ENCODE data around the gene NDOR1. TPM values are rescaled to one million over a fixed set of nuclear protein-coding genes. Genes with fewer than 3 reads are reported as not detected.
A peak's percentile ranks its signal among the peaks of the same experiment; 100 is the strongest.

Gene NDOR1
- polyA plus RNA-seq, 2 of the 4 experiments (the other 2 are of a cell fraction): 5.6 to 19.5 TPM

- ChIA-PET POLR2A (interaction anchor here (0.6 to 1.8 kb wide), 3 partner anchors 13 to 106 kb away, joined by 3 to 5 read pairs (median 4); no protein-coding TSS in a partner anchor), CTCF (interaction anchor here (0.6 to 13.1 kb wide), 67 partner anchors 8 to 431 kb away, joined by 3 to 236 read pairs (median 5); partner anchors contain the start of genes ANAPC2, CYSRT1, DPP7 and FUT7)
- H3K9me3 ChIP-seq: no peaks in the 10 kb centered on the region
- TF ChIP-seq MAZ (IDR thresholded peaks at IDR 0.05; ENCODE audit: borderline replicate concordance, low read depth, low read length) (peak; percentile 70; the same call in 1 of the 2 replicates), JUNB (IDR thresholded peaks at IDR 0.05) (no peak), ESRRA (IDR thresholded peaks at IDR 0.05; ENCODE audit: borderline replicate concordance, low read length) (no peak), SMC3 (IDR thresholded peaks at IDR 0.05) (peak; percentile 84), FOXS1 (CRISPR knock-in tag; IDR thresholded peaks at IDR 0.05) (no peak), BCL3 (IDR thresholded peaks at IDR 0.05) (no peak), RFX5 (IDR thresholded peaks at IDR 0.05) (no peak), MAFK (IDR thresholded peaks at IDR 0.05; ENCODE audit: partially characterized antibody) (no peak), BHLHE40 (IDR thresholded peaks at IDR 0.05; ENCODE audit: low read depth, low read length) (no peak), NFE2L2 (conservative IDR thresholded peaks at IDR 0.05; ENCODE audit: low read length) (no peak), ZFP36 (IDR thresholded peaks at IDR 0.05; ENCODE audit: borderline replicate concordance, partially characterized antibody) (no peak), ZSCAN20 (CRISPR knock-in tag; IDR thresholded peaks at IDR 0.05) (no peak), HMGXB4 (CRISPR knock-in tag; IDR thresholded peaks at IDR 0.05; ENCODE audit: borderline replicate concordance) (0 out of 2 replicates have a peak, but pooled peaks have one; percentile 18), RAD21 (conservative IDR thresholded peaks at IDR 0.05 in 1 of 2, IDR thresholded peaks at IDR 0.05 in 1 of 2) (peak; percentile 76 to 84), HOXB13 (CRISPR knock-in tag; IDR thresholded peaks at IDR 0.05; ENCODE audit: low read depth) (no peak), CHD2 (IDR thresholded peaks at IDR 0.05; ENCODE audit: low read length, partially characterized antibody) (no peak), NR3C1 (IDR thresholded peaks at IDR 0.05) (no peak), HOXA7 (CRISPR knock-in tag; IDR thresholded peaks at IDR 0.05) (no peak), ELK1 (IDR thresholded peaks at IDR 0.05; ENCODE audit: low read depth, low read length) (no peak), ZNF302 (CRISPR knock-in tag; IDR thresholded peaks at IDR 0.05) (no peak)
- TF ChIP-seq, protein P1, sequence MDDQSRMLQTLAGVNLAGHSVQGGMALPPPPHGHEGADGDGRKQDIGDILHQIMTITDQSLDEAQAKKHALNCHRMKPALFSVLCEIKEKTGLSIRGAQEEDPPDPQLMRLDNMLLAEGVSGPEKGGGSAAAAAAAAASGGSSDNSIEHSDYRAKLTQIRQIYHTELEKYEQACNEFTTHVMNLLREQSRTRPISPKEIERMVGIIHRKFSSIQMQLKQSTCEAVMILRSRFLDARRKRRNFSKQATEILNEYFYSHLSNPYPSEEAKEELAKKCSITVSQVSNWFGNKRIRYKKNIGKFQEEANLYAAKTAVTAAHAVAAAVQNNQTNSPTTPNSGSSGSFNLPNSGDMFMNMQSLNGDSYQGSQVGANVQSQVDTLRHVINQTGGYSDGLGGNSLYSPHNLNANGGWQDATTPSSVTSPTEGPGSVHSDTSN (IDR thresholded peaks at IDR 0.05): 0 out of 2 replicates have a peak, but pooled peaks have one; percentile 16
- TF ChIP-seq, protein P2, sequence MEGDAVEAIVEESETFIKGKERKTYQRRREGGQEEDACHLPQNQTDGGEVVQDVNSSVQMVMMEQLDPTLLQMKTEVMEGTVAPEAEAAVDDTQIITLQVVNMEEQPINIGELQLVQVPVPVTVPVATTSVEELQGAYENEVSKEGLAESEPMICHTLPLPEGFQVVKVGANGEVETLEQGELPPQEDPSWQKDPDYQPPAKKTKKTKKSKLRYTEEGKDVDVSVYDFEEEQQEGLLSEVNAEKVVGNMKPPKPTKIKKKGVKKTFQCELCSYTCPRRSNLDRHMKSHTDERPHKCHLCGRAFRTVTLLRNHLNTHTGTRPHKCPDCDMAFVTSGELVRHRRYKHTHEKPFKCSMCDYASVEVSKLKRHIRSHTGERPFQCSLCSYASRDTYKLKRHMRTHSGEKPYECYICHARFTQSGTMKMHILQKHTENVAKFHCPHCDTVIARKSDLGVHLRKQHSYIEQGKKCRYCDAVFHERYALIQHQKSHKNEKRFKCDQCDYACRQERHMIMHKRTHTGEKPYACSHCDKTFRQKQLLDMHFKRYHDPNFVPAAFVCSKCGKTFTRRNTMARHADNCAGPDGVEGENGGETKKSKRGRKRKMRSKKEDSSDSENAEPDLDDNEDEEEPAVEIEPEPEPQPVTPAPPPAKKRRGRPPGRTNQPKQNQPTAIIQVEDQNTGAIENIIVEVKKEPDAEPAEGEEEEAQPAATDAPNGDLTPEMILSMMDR (IDR thresholded peaks at IDR 0.05): peak; percentile 97
- TF ChIP-seq, protein P3, sequence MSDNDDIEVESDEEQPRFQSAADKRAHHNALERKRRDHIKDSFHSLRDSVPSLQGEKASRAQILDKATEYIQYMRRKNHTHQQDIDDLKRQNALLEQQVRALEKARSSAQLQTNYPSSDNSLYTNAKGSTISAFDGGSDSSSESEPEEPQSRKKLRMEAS (IDR thresholded peaks at IDR 0.05): peak; percentile 54
- no peak overlapping the region for H3K4me3 ChIP-seq
- WGBS (ENCODE audit: missing lambda C conversion rate): 38% methylated on average over 20 of the region's 31 CpGs
- H3K4me2 ChIP-seq: peak overlapping the region; percentile 65
- peak; percentile 20 to 69 for ATAC-seq
- H3K27ac ChIP-seq: peak overlapping the region in 1 of 2 experiments; percentile 63; a peak in 3 of 6 replicates
- FAIRE-seq: no peak
- DNase-seq (ENCODE audit: low read depth in 1 of 2, low spot score in 1 of 2): peak; percentile 82 to 93
- peaks cover 35% of the 10 kb centered on the region for H3K4me1 ChIP-seq
Measured at GRCh38 chr9:137236238-137236935, 30.9 kb downstream of the NDOR1 start.
